ES-I3 (cell line): ENCODE data around the gene THOC1.
"Not testable (repeated sequence)": the region's sequence is repeated elsewhere in the genome, so short reads cannot be mapped to it uniquely, and the experiment has no call there.

ENCODE experiments used
- H3K36me3 ChIP-seq: 2 replicates; pipeline ENCODE4 v1.6.1; 2013; ENCODE audit warnings: mild to moderate bottlenecking, low read length, control low read depth, moderate library complexity; ENCODE audit not compliant: insufficient read depth
- H3K4me1 ChIP-seq: 2 replicates; pipeline ENCODE4 v1.6.1; 2013; ENCODE audit warnings: mild to moderate bottlenecking, control low read depth, low read length; ENCODE audit not compliant: insufficient read depth
- H3K9ac ChIP-seq: 2 replicates; pipeline ENCODE4 v1.6.1; 2013; ENCODE audit warnings: low read depth, mild to moderate bottlenecking, low read length, moderate library complexity
- H3K9me3 ChIP-seq: 2 replicates; pipeline ENCODE4 v1.6.1; 2013; ENCODE audit warnings: mild to moderate bottlenecking, low read length, moderate library complexity; ENCODE audit not compliant: control insufficient read depth, insufficient read depth

Gene THOC1

DNA sequence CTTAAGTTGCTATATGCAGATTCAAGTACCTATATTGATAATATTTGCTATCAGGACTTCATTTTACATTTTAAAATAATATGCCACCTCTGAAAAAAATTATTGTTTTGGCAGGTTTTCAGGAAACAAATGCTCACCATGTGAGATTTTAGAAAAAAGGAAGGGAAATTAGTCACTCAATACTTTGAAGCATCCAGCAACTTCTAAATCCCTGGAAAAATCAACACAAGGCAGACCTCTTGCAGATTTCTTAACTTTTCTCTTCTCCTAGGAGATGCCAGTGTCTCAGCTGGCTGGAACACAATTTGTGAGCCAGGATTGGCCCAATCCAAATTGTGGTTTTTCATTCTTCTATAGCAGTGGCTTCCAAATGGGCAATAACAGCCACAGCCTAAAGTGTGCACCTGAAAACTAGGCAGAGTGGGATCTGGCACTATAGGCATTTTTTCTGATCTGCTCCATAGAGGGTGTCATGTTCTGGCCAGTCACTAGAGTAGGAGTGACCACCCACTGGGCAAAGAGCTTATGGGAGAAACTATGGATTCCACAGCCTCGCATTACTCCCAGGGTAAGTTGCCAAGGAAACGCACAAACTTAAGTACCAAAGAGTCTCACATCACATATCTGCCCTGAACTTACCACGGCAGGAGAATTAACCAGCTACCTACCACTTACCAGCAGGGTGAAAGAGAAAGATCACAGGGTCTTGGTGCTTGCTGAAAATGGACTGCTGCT, 28.1 kb upstream of the THOC1 start:
- Histone ChIP-seq H3K4me1 (no peaks in the 10 kb centered on the region), H3K36me3 (no peaks in the 10 kb centered on the region), H3K9ac (no peak overlapping the region), H3K9me3 (no peaks in the 10 kb centered on the region)

DNA sequence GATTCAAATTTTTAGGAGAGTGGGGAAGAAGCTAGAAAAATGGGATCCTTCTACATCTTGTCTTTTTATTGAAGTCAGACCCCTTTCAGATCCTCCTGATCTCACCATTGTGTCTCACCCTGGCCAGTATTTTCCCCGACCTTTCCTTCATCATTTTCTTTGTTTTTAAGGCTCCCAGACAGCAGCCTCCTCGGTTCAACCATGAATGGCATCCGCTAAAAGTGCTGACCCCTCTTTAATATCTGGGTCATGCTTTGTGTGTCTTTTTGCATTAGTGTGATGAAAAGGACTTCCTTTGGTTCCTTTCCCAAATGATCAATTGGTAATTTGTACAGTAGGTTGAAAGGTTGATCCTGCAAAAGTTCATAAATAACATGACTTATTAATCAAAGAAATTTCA, 26.7 kb upstream of the THOC1 start:
- Histone ChIP-seq H3K9me3 (no peaks in the 10 kb centered on the region; the same call in 1 of the 2 replicates), H3K36me3 (no peaks in the 10 kb centered on the region), H3K4me1 (no peaks in the 10 kb centered on the region), H3K9ac (no peak overlapping the region)

DNA sequence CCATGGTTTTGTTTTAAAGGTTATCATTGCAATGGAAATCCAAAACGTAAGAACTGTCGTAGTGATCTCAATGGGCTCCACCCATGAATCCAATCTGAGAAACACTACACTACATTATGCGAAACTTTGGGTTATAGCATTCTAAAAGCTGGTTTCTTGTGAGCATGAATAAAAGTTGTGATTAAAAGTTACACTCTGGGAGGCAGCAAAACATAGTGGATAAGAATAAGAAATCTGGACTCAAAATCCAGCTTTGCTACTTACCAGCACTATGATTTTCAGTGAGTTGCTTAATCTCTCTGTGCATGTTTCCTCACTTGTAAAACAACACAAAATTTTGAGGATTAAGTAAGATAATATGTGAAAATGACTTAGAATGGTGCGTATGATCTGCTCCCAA, 25.7 kb upstream of the THOC1 start:
- no peaks in the 10 kb centered on the region for H3K4me1 ChIP-seq
- no peaks in the 10 kb centered on the region for H3K36me3 ChIP-seq
- H3K9ac ChIP-seq: no peak overlapping the region
- no peaks in the 10 kb centered on the region; the same call in 1 of the 2 replicates for H3K9me3 ChIP-seq

DNA sequence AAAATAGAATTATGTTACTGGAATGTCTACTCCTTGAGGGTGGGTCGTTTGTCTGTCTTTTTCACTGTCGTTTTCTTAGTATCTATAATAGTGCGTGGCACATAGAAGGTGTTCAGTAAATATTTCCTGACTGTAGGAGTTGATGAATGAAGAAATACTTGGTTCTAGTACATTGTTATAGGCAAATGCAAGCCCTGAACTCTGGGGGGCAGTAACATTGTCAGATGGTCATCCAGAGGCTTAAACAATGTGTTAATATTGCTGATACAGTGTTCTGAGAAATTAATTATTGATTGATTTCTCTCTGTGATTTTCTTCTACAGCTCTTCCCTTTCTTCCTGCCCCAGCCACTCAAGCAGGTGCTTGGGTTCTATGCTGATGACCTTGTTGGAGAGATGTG, 24.4 kb upstream of the THOC1 start:
- Histone ChIP-seq H3K36me3 (no peaks in the 10 kb centered on the region), H3K4me1 (no peaks in the 10 kb centered on the region), H3K9me3 (no peaks in the 10 kb centered on the region; the same call in 1 of the 2 replicates), H3K9ac (no peak overlapping the region)

DNA sequence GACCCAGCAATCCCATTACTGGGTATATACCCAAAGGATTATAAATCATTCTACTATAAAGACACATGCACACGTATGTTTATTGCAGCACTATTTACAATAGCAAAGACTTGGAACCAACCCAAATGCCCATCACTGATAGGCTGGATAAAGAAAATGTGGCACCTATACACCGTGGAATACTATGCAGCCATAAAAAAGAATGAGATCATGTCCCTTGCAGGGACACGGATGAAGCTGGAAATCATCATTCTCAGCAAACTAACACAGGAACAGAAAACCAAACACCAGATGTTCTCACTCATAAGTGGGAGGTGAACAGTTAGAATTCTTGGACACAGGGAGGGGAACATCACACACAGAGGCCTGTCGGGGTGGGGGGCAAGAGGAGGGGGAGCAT, 22.1 kb upstream of the THOC1 start:
- H3K9me3 ChIP-seq, H3K36me3 ChIP-seq, H3K4me1 ChIP-seq, H3K9ac ChIP-seq: not testable (repeated sequence)

DNA sequence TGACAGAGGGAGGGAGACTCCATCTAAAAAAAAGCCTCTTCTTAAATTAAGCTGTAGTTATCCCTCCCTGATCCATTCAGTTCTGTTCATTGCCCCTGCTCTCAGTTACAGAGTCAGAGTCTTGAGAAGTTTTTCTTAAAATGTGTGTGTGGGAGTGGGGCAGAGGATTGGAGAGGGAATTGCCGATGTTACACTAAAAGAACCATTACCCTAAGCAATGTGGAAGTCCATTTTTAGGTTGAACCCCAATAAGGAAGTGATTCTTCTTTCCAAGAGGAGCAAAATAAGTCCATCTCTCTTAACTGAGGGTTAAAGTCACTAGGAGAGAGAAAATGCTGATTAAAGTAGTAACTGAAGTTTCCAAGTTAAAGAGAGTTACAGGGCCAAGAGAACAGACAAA, 21.2 kb upstream of the THOC1 start:
- no peaks in the 10 kb centered on the region; the same call in 1 of the 2 replicates for H3K9me3 ChIP-seq
- no peaks in the 10 kb centered on the region for H3K36me3 ChIP-seq
- no peak overlapping the region for H3K9ac ChIP-seq
- no peaks in the 10 kb centered on the region for H3K4me1 ChIP-seq

DNA sequence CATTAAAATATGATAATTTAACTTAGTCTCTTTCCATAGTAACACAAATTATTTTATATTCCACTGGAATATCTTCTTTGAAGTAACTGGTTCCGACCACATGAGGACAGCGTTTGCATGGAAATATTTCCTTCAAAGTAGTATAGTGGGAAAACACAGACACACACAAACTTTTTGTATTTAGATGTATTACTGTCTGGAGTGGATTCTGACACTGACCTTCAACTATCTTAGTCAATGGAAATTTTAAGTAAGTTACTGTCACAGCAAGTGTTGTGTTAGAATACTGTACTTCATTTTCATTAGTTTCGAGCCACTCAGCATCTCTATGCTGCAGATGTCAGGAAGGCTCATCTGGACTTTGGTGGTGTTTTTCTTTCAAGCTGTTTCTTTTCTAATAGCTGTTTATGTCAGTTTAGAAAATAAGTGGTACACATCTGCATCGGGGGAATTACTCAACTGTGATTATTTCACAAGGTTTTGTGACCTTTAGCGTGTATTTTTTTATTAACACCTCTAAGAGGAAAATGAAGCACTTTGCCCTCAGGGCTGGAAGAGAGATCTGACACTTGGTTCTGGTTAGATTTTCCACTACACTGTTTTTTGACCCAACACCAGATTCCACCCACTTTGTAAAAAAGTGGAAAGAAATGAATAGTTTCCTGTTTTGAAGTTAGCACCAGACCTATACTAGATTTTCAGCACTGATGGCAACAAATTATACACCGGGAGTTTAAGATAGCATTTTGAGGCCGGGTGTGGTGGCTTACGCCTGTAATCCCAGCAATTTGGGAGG, 18.9 kb upstream of the THOC1 start:
- Histone ChIP-seq H3K4me1 (no peaks in the 10 kb centered on the region), H3K9me3 (no peaks in the 10 kb centered on the region; the same call in 1 of the 2 replicates)

DNA sequence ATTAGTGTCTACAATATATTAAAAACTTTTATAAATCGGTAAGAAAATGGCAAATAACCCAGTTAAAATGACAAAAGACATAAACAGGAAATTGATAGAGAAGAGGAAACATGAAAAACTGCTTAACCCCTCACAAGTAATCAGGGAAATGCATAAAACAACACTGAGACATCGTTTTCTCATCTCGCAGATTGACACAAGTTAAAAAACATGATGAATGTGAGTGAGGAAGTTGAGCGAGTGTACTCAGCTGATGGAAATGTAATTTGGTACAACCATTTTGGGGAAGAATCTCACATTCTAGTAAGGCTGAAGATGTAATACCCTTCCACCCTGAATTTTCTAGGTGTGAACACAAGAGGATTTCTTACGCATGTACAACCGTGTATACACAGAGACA, 18.0 kb upstream of the THOC1 start:
- Histone ChIP-seq H3K9me3 (no peaks in the 10 kb centered on the region; the same call in 1 of the 2 replicates), H3K4me1 (no peaks in the 10 kb centered on the region), H3K36me3 (no peaks in the 10 kb centered on the region), H3K9ac (no peak overlapping the region)

More for the DNA sequence above, 18.9 kb upstream of the THOC1 start:
- no peak overlapping the region for H3K9ac ChIP-seq
- no peaks in the 10 kb centered on the region for H3K36me3 ChIP-seq

DNA sequence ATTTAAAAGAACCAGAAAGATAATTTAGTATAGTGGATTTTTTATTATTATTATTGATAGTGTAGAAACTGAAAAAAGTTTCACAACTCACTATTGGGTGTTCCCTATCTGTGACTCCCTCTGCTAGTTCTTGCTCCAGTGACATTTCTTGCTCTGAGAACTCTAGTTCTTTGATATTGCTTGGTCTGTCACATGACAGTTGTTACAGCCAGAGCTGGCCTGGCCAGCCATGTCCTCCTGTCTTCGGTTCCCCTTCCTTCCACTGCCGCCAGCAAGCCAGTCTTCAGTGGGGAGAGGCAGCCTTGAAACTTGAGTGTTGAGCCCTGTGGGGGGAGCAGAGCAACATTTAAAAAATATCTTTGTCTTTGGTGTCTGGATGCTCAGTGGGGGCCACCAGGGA, 7.6 kb upstream of the THOC1 start:
- H3K36me3 ChIP-seq: no peaks in the 10 kb centered on the region
- H3K9me3 ChIP-seq: no peaks in the 10 kb centered on the region
- H3K9ac ChIP-seq: no peak overlapping the region
- peaks cover 10% of the 10 kb centered on the region; the same call in 1 of the 2 replicates for H3K4me1 ChIP-seq

DNA sequence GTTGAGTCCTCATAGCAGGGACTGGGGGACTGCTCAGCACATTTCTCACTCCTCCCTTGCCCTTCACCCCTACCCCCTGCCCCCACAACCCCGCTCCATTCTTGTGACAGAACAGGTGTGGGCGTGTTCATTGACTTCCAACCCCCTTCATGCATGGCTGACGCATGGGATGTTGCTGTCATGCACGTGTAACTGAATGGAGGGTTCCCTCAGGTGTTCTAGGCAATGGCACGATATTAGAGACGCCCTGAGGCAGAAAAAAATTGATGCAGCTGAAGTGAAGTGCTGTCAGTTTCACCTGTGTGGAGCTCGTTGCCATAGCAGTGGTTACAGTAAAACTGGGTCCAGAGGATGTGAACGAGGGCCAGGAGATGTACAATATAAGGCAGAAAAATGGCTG, 6.5 kb upstream of the THOC1 start:
- peaks cover 17% of the 10 kb centered on the region; the same call in 1 of the 2 replicates for H3K4me1 ChIP-seq
- H3K9me3 ChIP-seq: no peaks in the 10 kb centered on the region
- H3K36me3 ChIP-seq: no peaks in the 10 kb centered on the region
- H3K9ac ChIP-seq: no peak overlapping the region

DNA sequence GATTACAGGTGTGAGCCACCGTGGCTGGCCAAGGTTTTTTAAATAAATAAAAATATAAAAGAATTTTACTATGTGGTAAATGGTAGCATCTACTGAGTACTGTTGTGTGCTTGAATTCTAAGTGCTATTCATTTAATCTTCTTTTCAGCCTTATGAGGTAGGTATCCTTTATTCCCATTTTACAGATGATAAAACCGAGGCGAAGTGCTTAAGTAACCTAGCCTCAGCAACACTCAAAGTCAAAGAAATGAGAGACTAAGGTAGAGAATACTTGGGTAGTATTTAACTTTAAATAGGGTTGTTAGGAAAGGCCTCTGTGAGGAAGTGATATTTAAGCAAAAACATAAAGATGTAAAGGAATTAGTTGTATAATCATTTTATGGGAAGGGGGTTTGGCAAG, 5.7 kb upstream of the THOC1 start:
- H3K9ac ChIP-seq: no peak overlapping the region
- H3K9me3 ChIP-seq: no peaks in the 10 kb centered on the region
- peaks cover 17% of the 10 kb centered on the region; the same call in 1 of the 2 replicates for H3K4me1 ChIP-seq
- H3K36me3 ChIP-seq: no peaks in the 10 kb centered on the region

DNA sequence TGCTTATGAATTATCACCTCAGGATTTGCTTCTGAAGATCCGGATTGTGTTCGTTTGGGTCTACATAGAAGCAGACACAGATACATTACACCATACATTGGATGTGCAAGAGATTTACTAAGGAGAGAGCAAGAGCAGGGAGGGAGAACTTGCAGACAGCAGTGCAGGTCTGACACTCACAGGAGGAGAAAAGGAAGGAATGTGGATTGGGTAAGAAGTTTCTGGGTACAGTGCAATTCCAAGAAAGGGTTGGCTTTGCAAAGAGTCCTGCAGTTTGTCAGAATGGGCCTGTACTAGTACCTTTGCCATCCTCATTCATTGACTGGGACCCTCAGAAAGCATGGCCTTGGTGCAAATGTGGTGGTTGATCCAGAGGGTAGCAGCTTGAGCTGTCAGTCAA, 4.8 kb upstream of the THOC1 start:
- H3K9ac ChIP-seq: no peak overlapping the region
- H3K4me1 ChIP-seq: peaks cover 17% of the 10 kb centered on the region; the same call in 1 of the 2 replicates
- H3K36me3 ChIP-seq: no peaks in the 10 kb centered on the region
- H3K9me3 ChIP-seq: no peaks in the 10 kb centered on the region

DNA sequence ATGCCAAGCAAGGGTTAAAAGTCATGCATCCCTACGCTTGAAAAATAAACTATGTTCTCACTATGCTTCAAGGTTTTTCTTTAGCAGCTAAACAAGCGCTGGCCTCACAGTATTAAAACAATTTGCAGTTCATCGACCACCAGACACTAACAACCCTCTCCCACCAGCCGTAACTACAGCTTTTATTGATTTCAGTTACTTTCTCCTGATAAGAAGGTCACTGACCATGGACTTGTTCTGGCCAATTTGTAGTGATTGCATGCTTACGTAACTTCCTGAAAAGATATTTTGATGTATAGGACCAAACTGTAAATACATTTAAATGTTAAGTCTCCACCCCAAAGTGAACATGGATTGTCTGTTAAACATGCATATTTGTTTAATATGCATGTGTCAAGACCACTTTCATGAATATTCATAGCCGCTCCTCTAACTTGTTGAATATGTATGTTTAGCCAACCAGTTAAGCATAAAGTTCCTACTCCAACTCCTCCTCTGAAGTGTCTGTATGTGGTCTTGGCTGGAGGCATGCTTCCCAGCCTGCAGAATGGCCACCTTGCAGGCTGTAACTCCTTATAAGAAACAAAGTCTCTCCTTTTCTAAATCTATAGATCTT, 1.7 kb upstream of the THOC1 start:
- peaks cover 17% of the 10 kb centered on the region; the same call in 1 of the 2 replicates for H3K4me1 ChIP-seq
- peak overlapping the region; percentile 17; the same call in 1 of the 2 replicates for H3K9ac ChIP-seq
- H3K9me3 ChIP-seq: no peaks in the 10 kb centered on the region
- H3K36me3 ChIP-seq: no peaks in the 10 kb centered on the region

DNA sequence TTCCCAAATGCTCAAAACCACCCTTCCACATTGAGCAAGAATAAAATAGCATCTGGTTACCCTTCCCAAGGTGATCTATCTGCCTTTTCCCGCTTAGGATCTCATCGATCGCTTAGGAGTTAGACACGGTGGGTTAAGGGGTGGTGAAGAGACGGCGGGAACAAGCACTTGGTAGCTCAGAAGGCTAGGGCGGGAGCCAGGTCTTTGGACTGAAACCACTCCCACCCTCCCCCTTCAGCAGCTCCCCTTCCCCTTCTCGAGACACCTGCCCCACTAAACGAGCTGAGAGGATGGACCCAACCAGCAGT, 513 bp downstream of the THOC1 start:
- peaks cover 12% of the 10 kb centered on the region; the same call in 1 of the 2 replicates for H3K4me1 ChIP-seq
- peak overlapping the region; percentile 95 for H3K9ac ChIP-seq
- no peaks in the 10 kb centered on the region for H3K9me3 ChIP-seq
- peaks cover 7% of the 10 kb centered on the region; the same call in 1 of the 2 replicates for H3K36me3 ChIP-seq
